ENCODE data around the gene NDUFS7.

Gene NDUFS7

DNA sequence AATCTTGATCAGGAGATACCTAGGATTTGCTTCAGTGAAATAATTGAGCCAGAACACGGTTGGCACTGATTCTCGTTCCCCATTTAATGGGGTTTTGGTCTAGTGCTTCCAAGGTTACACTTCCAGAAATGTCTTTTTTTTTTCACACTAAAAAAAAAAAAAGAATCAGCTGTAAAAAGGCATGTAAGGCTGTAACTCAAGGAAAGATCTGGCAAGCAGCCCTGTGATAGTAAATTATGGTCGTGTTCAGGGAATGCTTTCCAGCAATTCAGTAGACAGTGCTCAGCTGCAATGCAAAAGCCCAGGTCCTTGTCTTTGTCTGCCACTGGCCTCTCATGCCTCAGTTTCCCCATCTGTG lies 27.2 kb upstream of the NDUFS7 start:
- no peak for DNase-seq (ENCODE audit: insufficient read length)
- TF ChIP-seq POLR2A (IDR thresholded peaks at IDR 0.05; ENCODE audit: low read depth, low read length) (no peak), TAF1 (IDR thresholded peaks at IDR 0.05; ENCODE audit: borderline replicate concordance, low read depth, low read length) (no peak), POLR2AphosphoS5 (IDR thresholded peaks at IDR 0.05; ENCODE audit: low read depth, low read length) (no peak)
- no peak for FAIRE-seq

DNA sequence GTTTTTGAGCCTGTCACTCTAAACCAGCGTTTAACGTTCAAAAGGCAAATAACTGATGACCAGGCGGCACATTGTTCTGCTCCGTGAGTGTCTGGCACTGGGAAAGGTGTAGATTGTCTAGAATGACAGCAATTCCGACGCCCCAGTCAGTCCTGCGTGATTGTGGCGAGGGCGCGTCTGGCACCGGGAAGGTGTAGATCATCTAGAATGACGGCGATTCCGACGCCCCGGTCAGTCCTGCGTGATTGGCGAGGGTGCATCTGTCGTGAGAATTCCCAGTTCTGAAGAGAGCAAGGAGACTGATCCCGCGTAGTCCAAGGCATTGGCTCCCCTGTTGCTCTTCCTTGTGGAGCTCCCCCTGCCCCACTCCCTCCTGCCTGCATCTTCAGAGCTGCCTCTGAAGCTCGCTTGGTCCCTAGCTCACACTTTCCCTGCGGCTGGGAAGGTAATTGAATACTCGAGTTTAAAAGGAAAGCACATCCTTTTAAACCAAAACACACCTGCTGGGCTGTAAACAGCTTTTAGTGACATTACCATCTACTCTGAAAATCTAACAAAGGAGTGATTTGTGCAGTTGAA lies 26.1 kb upstream of the NDUFS7 start:
- FAIRE-seq: no peak
- no peak for DNase-seq (ENCODE audit: insufficient read length)
- TF ChIP-seq POLR2A (IDR thresholded peaks at IDR 0.05; ENCODE audit: low read depth, low read length) (no peak), TAF1 (IDR thresholded peaks at IDR 0.05; ENCODE audit: borderline replicate concordance, low read depth, low read length) (no peak), POLR2AphosphoS5 (IDR thresholded peaks at IDR 0.05; ENCODE audit: low read depth, low read length) (no peak)

DNA sequence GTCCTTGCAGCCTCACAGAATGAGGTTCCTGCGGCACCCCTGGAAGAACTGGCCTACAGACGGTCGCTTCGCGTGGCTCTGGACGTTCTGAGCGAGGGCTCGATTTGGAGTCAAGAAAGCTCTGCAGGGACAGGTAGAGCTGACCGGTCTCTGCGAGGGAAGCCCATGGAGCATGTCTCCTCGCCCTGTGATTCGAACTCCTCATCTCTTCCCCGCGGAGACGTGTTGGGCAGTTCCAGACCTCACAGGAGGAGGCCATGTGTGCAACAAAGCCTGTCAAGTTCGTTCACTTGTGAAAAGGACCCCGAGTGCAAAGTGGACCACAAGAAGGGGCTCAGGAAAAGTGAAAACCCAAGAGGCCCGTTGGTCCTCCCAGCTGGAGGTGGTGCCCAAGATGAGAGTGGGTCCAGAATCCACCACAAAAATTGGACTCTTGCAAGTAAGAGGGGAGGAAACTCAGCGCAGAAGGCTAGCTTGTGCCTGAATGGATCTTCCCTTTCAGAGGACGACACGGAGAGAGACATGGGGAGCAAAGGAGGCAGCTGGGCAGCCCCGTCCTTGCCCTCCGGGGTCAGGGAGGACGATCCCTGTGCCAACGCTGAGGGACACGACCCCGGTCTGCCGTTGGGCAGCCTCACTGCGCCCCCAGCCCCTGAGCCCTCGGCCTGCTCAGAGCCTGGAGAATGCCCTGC lies 23.4 kb upstream of the NDUFS7 start:
- DNase-seq (ENCODE audit: insufficient read length) (no peak), FAIRE-seq (no peak)
- TF ChIP-seq POLR2A (IDR thresholded peaks at IDR 0.05; ENCODE audit: low read depth, low read length) (no peak), TAF1 (IDR thresholded peaks at IDR 0.05; ENCODE audit: borderline replicate concordance, low read depth, low read length) (no peak), POLR2AphosphoS5 (IDR thresholded peaks at IDR 0.05; ENCODE audit: low read depth, low read length) (no peak)

DNA sequence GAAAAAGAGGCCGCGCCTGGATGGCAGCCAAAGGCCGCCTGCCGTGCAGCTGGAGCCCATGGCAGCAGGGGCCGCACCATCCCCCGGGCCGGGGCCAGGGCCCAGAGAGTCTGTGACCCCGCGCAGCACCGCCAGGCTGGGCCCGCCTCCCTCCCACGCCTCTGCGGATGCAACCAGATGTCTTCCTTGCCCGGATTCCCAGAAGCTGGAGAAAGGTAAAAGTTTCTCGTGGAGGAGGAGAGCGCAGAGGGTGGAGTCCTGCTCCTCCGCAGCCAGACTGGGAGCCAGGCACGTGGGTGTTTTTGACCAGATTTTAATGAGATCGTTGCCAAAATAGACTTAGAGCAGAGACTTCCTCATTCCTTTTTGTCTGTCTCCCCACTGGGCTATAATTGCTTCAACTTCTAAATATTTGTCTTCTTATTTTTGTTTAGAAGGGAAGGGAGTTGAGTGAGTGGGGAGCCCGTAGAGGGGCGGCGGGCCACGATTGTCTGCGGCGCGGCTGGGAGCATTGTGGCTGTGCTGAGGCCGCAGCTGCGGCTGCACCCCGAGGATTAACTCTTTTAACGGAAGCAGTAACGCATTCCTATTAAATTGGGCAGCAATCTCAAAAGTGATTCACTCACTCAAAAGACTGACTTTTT lies 22.8 kb upstream of the NDUFS7 start:
- DNase-seq (ENCODE audit: insufficient read length) (no peak), FAIRE-seq (no peak)
- TF ChIP-seq POLR2A (IDR thresholded peaks at IDR 0.05; ENCODE audit: low read depth, low read length) (no peak), POLR2AphosphoS5 (IDR thresholded peaks at IDR 0.05; ENCODE audit: low read depth, low read length) (no peak), TAF1 (IDR thresholded peaks at IDR 0.05; ENCODE audit: borderline replicate concordance, low read depth, low read length) (no peak)

DNA sequence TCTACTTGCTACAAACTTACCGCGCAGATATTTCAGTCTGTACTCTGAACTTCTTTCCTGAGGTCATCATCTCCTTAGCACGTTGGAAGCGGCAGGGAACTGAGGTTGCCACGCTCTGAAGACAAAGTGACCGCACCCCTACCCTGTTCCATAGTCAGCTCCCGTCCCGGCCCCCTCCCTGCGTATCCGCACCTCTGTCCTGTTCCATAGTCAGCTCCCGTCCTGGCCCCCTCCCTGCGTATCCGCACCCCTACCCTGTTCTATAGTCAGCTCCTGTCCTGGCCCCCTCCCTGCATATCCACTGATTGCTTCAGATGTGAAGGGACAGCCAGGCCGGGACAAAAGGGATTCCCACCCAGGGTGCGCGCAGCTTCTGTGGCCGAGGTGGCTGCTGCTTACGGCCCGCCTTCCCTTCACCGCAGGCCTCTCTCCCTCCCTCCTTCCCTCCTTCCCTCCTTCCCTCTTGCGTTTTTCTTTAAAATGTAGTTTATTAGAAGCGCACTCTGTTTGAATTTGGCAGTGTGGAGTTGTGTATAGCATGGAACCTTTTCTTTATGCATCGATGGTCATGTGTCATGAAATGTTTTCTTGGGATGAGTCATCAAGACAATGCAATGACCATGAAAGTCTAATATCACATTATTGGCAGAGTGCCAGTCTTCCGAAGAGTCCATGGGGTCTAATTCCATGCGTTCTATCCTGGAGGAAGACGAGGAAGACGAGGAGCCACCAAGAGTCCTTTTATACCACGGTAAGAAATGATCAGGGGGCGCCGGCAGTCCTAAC lies 21.9 kb upstream of the NDUFS7 start:
- no peak for FAIRE-seq
- no peak for DNase-seq (ENCODE audit: insufficient read length)
- TF ChIP-seq TAF1 (IDR thresholded peaks at IDR 0.05; ENCODE audit: borderline replicate concordance, low read depth, low read length): no peak
- no peak for TF ChIP-seq POLR2A (IDR thresholded peaks at IDR 0.05; ENCODE audit: low read depth, low read length)
- no peak for TF ChIP-seq POLR2AphosphoS5 (IDR thresholded peaks at IDR 0.05; ENCODE audit: low read depth, low read length)

DNA sequence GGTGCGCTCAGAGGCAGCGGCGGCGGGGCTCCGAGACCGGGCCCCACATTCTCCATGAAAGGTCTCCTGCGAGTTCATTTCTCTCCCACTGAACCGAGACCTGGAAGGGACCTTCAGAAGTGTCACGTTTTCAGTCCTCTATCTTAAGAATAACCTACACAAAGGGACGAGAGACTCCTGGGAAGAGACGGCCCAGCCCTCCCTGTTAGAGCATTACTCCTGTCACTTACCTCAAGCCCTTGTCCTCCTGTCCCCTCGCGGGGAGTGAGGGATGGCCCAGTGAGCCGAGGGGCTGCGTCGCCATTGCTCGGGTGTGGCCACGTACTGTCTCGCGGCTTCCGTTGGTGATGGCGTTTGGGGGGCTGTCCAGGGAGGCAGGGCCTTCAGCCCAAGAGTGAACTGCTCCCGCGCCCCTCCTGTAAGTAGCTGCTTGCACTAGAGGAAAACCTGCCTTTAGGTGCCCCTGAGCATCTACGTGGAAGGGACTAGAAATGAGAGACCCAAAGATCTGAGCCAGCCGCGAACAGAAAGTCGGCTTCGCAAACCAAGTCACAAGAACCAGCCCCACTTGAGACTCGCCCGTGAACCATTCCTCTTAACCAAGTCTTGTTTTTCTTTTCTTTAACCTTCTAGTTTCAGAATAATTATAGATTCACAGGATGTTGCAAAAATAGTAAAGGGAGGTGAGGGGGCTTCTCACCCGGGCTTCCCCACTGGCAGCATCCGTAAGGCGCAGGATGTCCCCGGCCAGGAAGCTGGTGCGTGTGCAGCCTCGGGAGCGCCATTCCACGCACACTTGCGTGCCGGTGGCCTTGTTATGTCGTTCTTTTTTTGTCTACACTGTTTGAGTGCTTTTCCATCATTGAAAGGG lies 21.1 kb upstream of the NDUFS7 start:
- FAIRE-seq: no peak
- no peak for TF ChIP-seq POLR2A (IDR thresholded peaks at IDR 0.05; ENCODE audit: low read depth, low read length)
- no peak for TF ChIP-seq POLR2AphosphoS5 (IDR thresholded peaks at IDR 0.05; ENCODE audit: low read depth, low read length)
- no peak for TF ChIP-seq TAF1 (IDR thresholded peaks at IDR 0.05; ENCODE audit: borderline replicate concordance, low read depth, low read length)
- no peak for DNase-seq (ENCODE audit: insufficient read length)

DNA sequence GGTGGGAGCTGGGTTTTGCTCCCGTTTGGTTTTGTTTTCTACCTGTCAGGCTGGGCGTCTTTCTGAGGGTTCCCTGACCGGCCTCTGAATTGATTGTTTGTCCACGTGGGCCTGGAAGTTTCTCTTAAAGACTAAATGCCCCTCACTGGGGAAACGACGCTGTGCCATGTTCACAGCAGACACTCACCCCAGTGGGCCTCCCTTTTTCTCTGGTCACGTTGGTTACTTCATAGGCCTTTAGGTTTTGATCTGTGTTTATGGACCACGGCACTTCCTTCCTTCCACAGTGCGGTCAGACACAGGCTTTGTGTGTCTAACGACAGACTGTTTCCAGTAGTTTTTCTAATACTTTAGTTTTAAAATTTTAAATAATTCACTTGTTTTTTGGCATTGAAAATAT lies 20.1 kb upstream of the NDUFS7 start:
- FAIRE-seq: no peak
- DNase-seq (ENCODE audit: insufficient read length): no peak

DNA sequence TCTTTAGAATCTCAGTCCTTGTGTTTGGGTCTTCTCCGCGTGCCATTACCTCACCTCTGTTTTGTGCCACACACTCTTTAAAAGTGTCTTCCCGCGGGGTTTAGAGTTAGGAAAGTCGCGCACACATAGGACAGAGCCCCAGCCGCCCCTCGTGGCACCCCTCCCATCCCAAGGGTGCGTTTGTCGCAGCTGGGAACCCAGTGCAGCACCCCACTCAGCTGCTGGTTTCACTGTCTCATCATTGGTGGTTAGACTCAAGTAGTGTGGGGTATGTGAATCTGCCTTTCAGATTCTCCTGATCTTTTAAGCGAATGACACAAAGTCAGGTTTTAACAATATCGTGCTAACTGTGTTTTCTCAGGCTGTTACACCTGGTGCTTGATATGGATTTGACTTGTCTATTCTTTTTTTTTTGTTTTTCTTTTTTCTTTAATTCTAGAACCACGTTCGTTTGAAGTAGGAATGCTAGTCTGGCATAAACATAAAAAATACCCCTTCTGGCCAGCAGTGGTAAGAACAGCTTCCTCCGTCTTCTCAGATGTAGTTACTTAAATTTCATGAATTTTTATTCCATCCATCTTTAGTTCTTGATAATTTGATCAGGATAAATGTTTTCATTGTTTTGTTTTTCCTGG lies 19.5 kb upstream of the NDUFS7 start:
- FAIRE-seq: peak; percentile 56
- TF ChIP-seq POLR2A (IDR thresholded peaks at IDR 0.05; ENCODE audit: low read depth, low read length) (no peak), POLR2AphosphoS5 (IDR thresholded peaks at IDR 0.05; ENCODE audit: low read depth, low read length) (no peak), TAF1 (IDR thresholded peaks at IDR 0.05; ENCODE audit: borderline replicate concordance, low read depth, low read length) (no peak)
- no peak for DNase-seq (ENCODE audit: insufficient read length)

More for the DNA sequence above, 20.1 kb upstream of the NDUFS7 start:
- no peak for TF ChIP-seq POLR2A (IDR thresholded peaks at IDR 0.05; ENCODE audit: low read depth, low read length)
- TF ChIP-seq POLR2AphosphoS5 (IDR thresholded peaks at IDR 0.05; ENCODE audit: low read depth, low read length): no peak
- no peak for TF ChIP-seq TAF1 (IDR thresholded peaks at IDR 0.05; ENCODE audit: borderline replicate concordance, low read depth, low read length)

DNA sequence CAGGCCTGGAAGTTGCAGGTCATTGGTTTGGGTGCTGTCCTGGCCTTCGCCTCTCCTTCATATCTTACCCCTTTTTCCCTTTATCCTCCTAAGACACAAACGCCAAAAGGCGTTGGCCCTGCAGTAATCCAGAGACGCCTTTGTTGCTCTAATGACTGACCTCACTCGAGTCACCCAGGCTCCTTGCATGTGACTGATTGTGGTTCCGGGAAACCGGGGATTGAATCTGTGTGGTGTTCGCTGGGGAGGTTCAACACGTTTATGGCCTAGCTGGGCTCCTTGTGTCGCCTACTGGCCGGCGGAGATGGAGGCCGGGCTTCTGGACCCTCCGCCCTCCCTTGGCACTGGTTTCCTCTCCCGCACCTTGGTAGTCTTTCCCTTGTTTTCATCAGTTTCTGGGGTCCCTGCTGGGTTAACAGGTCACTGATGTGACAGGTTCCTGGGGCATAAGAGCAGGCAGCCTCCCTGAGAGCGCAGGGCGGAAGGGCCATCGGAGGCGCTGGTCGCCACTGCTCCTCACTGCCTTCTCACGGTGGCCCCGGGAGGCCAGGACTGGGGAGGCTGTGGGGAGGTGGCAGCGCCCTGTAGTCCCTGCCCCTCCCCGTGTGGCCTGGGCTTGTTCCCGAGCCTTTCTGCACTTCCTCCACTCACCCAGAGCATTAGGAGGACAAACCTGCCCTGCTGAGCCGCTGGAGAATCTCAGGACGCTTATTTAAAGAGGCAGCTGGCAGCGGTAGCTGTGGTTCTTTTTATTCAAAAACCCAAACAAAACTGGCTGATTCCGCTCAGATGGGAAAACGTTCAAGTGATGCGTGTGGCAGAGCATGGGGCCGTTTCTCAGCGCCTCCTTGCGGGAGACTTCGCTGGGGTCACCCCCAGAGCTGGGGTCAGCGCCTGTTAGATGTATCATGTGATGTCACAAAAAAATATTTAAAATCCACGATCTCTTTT lies 18.1 kb upstream of the NDUFS7 start:
- no peak for TF ChIP-seq TAF1 (IDR thresholded peaks at IDR 0.05; ENCODE audit: borderline replicate concordance, low read depth, low read length)
- TF ChIP-seq POLR2A (IDR thresholded peaks at IDR 0.05; ENCODE audit: low read depth, low read length): no peak
- TF ChIP-seq POLR2AphosphoS5 (IDR thresholded peaks at IDR 0.05; ENCODE audit: low read depth, low read length): no peak
- no peak for DNase-seq (ENCODE audit: insufficient read length)
- FAIRE-seq: no peak
